H9 (cell line): ENCODE measurements around the gene FAM180A. TPM values are rescaled to one million over a fixed set of nuclear protein-coding genes. Genes with fewer than 3 reads are reported as not detected.

Experiments used
- DNase-seq: peaks from one replicate; pipeline ENCODE4 v3.0.0-alpha.2; 2017
- H2AFZ ChIP-seq: one replicate; pipeline ENCODE4 v1.6.1; 2013; ENCODE audit warnings: mild to moderate bottlenecking, low read length, control low read depth, moderate library complexity
- H2AK5ac ChIP-seq: 2 replicates; pipeline ENCODE4 v1.6.1; 2013; ENCODE audit warnings: low read length, control low read depth, mixed read lengths; ENCODE audit not compliant: insufficient read length
- H2BK120ac ChIP-seq: one replicate; pipeline ENCODE4 v1.6.1; 2013; ENCODE audit warnings: low read depth, mild to moderate bottlenecking, low read length, control low read depth, inconsistent platforms; ENCODE audit not compliant: poor library complexity, severe bottlenecking
- H2BK12ac ChIP-seq: 2 replicates; pipeline ENCODE4 v1.6.1; 2013; ENCODE audit warnings: low read length, control low read depth, mixed read lengths, low read depth; ENCODE audit not compliant: insufficient read length
- H2BK15ac ChIP-seq: 2 replicates; pipeline ENCODE4 v1.6.1; 2013; ENCODE audit warnings: low read depth, low read length, control low read depth
- H2BK20ac ChIP-seq: one replicate; pipeline ENCODE4 v1.6.1; 2013; ENCODE audit warnings: low read depth, mild to moderate bottlenecking, low read length, control low read depth, inconsistent platforms; ENCODE audit not compliant: poor library complexity, severe bottlenecking
- H2BK5ac ChIP-seq: 2 replicates; pipeline ENCODE4 v1.6.1; 2013; ENCODE audit warnings: low read length, control low read depth, mixed read lengths; ENCODE audit not compliant: insufficient read length
- H3K14ac ChIP-seq: 2 replicates; pipeline ENCODE4 v1.6.1; 2013; ENCODE audit warnings: low read length, control low read depth; ENCODE audit not compliant: insufficient read depth
- H3K18ac ChIP-seq: 2 replicates; pipeline ENCODE4 v1.6.1; 2013; ENCODE audit warnings: low read depth, mild to moderate bottlenecking, mixed read lengths, low read length, control low read depth; ENCODE audit not compliant: insufficient read length
- H3K23ac ChIP-seq: 2 replicates; pipeline ENCODE4 v1.6.1; 2013; ENCODE audit warnings: low read length, control low read depth, mixed read lengths, low read depth; ENCODE audit not compliant: insufficient read length
- H3K23me2 ChIP-seq: 2 replicates; pipeline ENCODE4 v1.6.1; 2013; ENCODE audit warnings: low read depth, mild to moderate bottlenecking, mixed read lengths, low read length, control low read depth; ENCODE audit not compliant: insufficient read length, poor library complexity, severe bottlenecking
- H3K27ac ChIP-seq: 2 replicates; pipeline ENCODE4 v1.5.1; 2013; ENCODE audit warnings: low read length, control low read depth, mixed read lengths, low read depth; ENCODE audit not compliant: insufficient read length
- H3K27me3 ChIP-seq: 2 replicates; pipeline ENCODE4 v1.6.1; 2013; ENCODE audit warnings: low read length, control low read depth, inconsistent platforms; ENCODE audit not compliant: insufficient read depth
- H3K4ac ChIP-seq: 2 replicates; pipeline ENCODE4 v1.6.1; 2013; ENCODE audit warnings: low read depth, mild to moderate bottlenecking, control low read depth, inconsistent platforms, low read length, moderate library complexity
- H3K4me1 ChIP-seq: 2 replicates; pipeline ENCODE4 v1.6.1; 2013; ENCODE audit warnings: low read length, control low read depth, inconsistent platforms; ENCODE audit not compliant: insufficient read depth
- H3K4me2 ChIP-seq: 2 replicates; pipeline ENCODE4 v1.6.1; 2013; ENCODE audit warnings: low read length, control low read depth, mixed read lengths; ENCODE audit not compliant: insufficient read length, insufficient read depth
- H3K56ac ChIP-seq: 2 replicates; pipeline ENCODE4 v1.6.1; 2013; ENCODE audit warnings: low read depth, mild to moderate bottlenecking, mixed read lengths, low read length, control low read depth; ENCODE audit not compliant: insufficient read length
- H3K79me1 ChIP-seq: 2 replicates; pipeline ENCODE4 v1.6.1; 2013; ENCODE audit warnings: low read depth, mild to moderate bottlenecking, moderate library complexity, low read length, control low read depth, inconsistent platforms; ENCODE audit not compliant: insufficient read depth, poor library complexity, severe bottlenecking
- H3K79me2 ChIP-seq: 2 replicates; pipeline ENCODE4 v1.6.1; 2013; ENCODE audit warnings: low read length, control low read depth, inconsistent platforms; ENCODE audit not compliant: insufficient read depth
- H3K9ac ChIP-seq: 2 replicates; pipeline ENCODE4 v1.6.1; 2013; ENCODE audit warnings: low read length, control low read depth, mixed read lengths; ENCODE audit not compliant: insufficient read length; ENCODE audit errors: extremely low read depth
- H3K9me3 ChIP-seq: one replicate; pipeline ENCODE4 v1.6.1; 2013; ENCODE audit warnings: low read depth, low read length, inconsistent platforms; ENCODE audit not compliant: control insufficient read depth
- H3T11ph ChIP-seq: one replicate; pipeline ENCODE4 v1.6.1; 2013; ENCODE audit warnings: mild to moderate bottlenecking, low read length, control low read depth, inconsistent platforms
- H4K20me1 ChIP-seq: one replicate; pipeline ENCODE4 v1.6.1; 2013; ENCODE audit not compliant: control insufficient read depth, insufficient read length, insufficient read depth
- H4K5ac ChIP-seq: 2 replicates; pipeline ENCODE4 v1.6.1; 2013; ENCODE audit warnings: low read depth, mild to moderate bottlenecking, mixed read lengths, low read length, control low read depth; ENCODE audit not compliant: insufficient read length
- H4K8ac ChIP-seq: replicated peaks from 2 replicates; pipeline ENCODE4 v1.6.1; 2013; ENCODE audit warnings: low read length, control low read depth, mixed read lengths, low read depth; ENCODE audit not compliant: insufficient read length
- H4K91ac ChIP-seq: 2 replicates; pipeline ENCODE4 v1.6.1; 2013; ENCODE audit warnings: low read depth, mild to moderate bottlenecking, moderate library complexity, mixed read lengths, low read length, control low read depth; ENCODE audit not compliant: insufficient read length
- H3K27ac Mint-ChIP-seq, 3 experiments: 2 replicates in 2 of 3; 3 replicates in 1 of 3; pipeline ENCODE4 v1.8.0; 2020 to 2021; ENCODE audit warnings: mixed read lengths in 3 of 3, mild to moderate bottlenecking in 1 of 3, moderate library complexity in 1 of 3
- H3K27me3 Mint-ChIP-seq: 2 replicates; pipeline ENCODE4 v1.8.0; 2021; ENCODE audit warnings: low read depth, mild to moderate bottlenecking, moderate library complexity, mixed read lengths
- H3K36me3 Mint-ChIP-seq, 3 experiments: 2 replicates in 2 of 3; 3 replicates in 1 of 3; pipeline ENCODE4 v1.8.0; 2020 to 2021; ENCODE audit warnings: low read depth in 3 of 3, mixed read lengths in 3 of 3; ENCODE audit not compliant: insufficient read depth in 1 of 3
- H3K4me1 Mint-ChIP-seq, 2 experiments: 2 replicates each; pipeline ENCODE4 v1.8.0; 2020; ENCODE audit warnings: mixed read lengths in 2 of 2
- H3K4me3 Mint-ChIP-seq, 2 experiments: 2 replicates in 1 of 2; 3 replicates in 1 of 2; pipeline ENCODE4 v1.8.0; 2020 to 2021; ENCODE audit warnings: mild to moderate bottlenecking in 2 of 2, mixed read lengths in 2 of 2, moderate library complexity in 1 of 2
- H3K9me3 Mint-ChIP-seq, 2 experiments: 2 replicates in 1 of 2; 3 replicates in 1 of 2; pipeline ENCODE4 v1.8.0; 2020; ENCODE audit warnings: mild to moderate bottlenecking in 2 of 2, mixed read lengths in 2 of 2, moderate library complexity in 1 of 2
- CTCF ChIP-seq: fragments of 200-600 bp; sonication (generic); conservative IDR thresholded peaks from 3 replicates; pipeline ENCODE4 v1.8.0; 2021; ENCODE audit warnings: antibody characterized with exemption, mild to moderate bottlenecking
- WGBS: extraction: QIAGEN DNeasy Blood & Tissue Kit; methylation state at CpG from one replicate; pipeline ENCODE4 v1.1.7; 2013; ENCODE audit warnings: missing lambda C conversion rate, low lambda C conversion rate, mixed read lengths; ENCODE audit not compliant: insufficient read length; ENCODE audit errors: extremely low coverage; 5-methylcytosine and 5-hydroxymethylcytosine counted together
- total RNA-seq: library from RNA; stranded (reverse); gene quantifications from 2 replicates; pipeline ENCODE4 v1.2.1, GENCODE V29; 2021

Gene FAM180A
- total RNA-seq, 1 experiment from 2014 or later = not detected

- Histone ChIP-seq H4K91ac (no peak overlapping the region), H3K9ac (no peak overlapping the region), H2BK120ac (no peak overlapping the region), H2BK5ac (no peak overlapping the region), H3K4me1 (peaks cover 3% of the 10 kb centered on the region; the same call in 1 of the 2 replicates), H3K27me3 (no peaks in the 10 kb centered on the region), H3K79me1 (no peaks in the 10 kb centered on the region), H4K20me1 (no peaks in the 10 kb centered on the region), H3K18ac (no peak overlapping the region), H3K23me2 (no peaks in the 10 kb centered on the region), H3K4me2 (no peak overlapping the region), H3T11ph (no peak overlapping the region), H2BK12ac (no peak overlapping the region), H3K23ac (no peak overlapping the region), H3K56ac (no peak overlapping the region), H3K27ac (no peak overlapping the region), H3K79me2 (no peaks in the 10 kb centered on the region), H3K14ac (no peak overlapping the region; the same call in 1 of the 2 replicates), H2AK5ac (no peak overlapping the region), H4K8ac (no peak overlapping the region), H3K9me3 (no peaks in the 10 kb centered on the region), H4K5ac (no peak overlapping the region), H2AFZ (peak overlapping the region; percentile 15), H2BK15ac (no peak overlapping the region), H2BK20ac (no peak overlapping the region), H3K4ac (no peak overlapping the region)
- Mint-ChIP-seq H3K36me3 (no peaks in the 10 kb centered on the region), H3K9me3 (no peaks in the 10 kb centered on the region), H3K27ac (no peak overlapping the region; a peak in 1 of 7 replicates), H3K27me3 (no peaks in the 10 kb centered on the region; the same call in 1 of the 2 replicates), H3K4me3 (no peak overlapping the region), H3K4me1 (peaks cover 24 to 35% of the 10 kb centered on the region in 2 experiments)
- no peak for TF ChIP-seq CTCF
- WGBS = no CpG with 5 or more reads among the region's 3 CpGs
- no peak for DNase-seq
Observed at GRCh38 chr7:135768064-135768463, 19.5 kb upstream of the FAM180A start.
